Stimulated activated CD4-positive, alpha-beta T cell treated with anti-CD3 and anti-CD28 coated beads, Interleukin-15, amount 100 ng/mL, for 48 hours (primary cell): ENCODE results near the gene NECAB3.
"Not testable (repeated sequence)": the region's sequence is repeated elsewhere in the genome, so short reads cannot be mapped to it uniquely, and the experiment has no call there.

Experiments used
- DNase-seq, 2 donors: peaks; one replicate each; pipeline ENCODE4 v3.0.0-alpha.2; 2020; ENCODE audit warnings: low read depth in 2 of 2

Gene NECAB3

DNA sequence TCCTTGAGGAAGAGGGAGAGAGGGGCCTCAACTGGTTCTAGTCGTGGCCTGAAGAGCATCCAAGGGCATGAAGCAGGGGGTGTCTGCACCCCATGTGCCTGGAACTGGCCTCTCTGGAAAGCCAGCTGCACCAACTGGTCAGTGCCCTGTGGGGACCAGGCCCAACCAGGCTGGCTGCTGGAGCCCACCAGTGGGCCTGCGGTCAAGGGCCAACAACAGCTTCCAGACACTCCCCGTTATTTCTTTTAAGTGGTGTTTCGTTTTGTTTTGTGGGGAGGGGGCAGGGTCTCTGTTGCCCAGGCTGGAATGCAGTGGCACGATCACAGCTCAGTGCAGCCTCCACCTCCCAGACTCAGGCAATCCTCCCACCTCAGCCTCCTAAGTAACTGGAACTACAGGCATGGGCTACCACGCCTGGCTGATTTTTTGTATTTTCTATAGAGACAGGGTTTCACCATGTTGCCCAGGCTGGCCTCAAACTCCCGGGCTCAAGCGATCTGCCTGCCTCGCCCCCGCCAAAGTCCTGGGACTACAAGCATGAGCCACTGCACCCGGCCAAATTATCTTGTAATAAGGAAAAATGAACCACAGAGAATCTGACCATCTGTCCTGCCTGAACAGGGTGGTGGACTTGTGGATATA lies 24.0 kb downstream of the NECAB3 start:
- no peak for DNase-seq

DNA sequence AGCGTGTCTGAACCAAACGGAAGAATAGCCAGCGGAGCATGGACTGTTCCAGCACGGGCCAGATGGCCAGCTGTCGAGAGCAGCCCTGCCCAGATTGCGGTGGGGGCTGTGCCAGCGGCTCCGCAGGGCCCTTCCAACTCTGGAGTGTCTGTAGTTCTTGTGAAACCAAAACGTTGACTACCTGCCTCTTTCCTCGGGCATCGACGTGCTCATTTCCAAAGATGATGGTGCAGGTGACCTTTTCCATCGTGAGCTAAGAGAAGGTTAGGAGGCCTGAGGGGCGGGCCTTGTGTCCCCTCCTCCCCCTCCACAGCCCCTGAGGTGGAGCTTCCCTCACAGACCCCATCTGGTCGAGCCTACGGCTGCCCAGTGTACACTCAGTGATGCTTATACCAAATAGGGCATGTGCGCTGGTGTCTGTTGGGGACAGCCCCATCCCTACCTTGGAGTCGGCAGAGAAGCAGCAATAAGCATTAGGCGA lies 25.0 kb downstream of the NECAB3 start:
- DNase-seq = no peak

DNA sequence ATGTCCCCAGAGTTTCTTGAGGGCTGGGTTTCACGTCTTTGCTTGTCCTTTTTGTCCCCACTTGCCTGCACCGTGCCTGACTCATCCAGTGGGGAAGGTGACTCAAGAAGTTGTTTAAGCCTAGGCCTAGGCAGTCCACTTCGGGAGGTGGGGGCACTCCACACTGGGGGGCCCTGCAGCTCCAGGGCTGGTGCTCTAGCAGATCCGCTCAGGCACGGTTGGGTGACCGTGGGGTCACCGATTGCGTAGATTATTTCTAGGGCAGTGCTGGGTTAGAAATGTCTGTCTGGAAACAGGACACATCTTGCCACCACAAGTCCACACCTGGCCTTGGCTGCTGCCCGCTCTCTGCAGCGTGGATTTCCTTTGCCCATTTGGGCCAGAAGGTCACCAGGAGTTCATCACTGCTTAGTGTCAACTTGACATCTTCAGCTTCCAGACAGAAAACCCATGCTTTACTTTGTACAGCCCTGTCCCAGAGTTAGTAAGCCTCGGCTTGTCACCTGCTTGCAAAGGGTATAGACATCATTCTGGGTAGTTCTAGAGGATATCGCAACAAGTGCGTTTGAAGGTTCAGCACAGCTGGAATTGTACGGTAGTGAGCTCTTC lies 25.7 kb downstream of the NECAB3 start:
- no peak for DNase-seq

DNA sequence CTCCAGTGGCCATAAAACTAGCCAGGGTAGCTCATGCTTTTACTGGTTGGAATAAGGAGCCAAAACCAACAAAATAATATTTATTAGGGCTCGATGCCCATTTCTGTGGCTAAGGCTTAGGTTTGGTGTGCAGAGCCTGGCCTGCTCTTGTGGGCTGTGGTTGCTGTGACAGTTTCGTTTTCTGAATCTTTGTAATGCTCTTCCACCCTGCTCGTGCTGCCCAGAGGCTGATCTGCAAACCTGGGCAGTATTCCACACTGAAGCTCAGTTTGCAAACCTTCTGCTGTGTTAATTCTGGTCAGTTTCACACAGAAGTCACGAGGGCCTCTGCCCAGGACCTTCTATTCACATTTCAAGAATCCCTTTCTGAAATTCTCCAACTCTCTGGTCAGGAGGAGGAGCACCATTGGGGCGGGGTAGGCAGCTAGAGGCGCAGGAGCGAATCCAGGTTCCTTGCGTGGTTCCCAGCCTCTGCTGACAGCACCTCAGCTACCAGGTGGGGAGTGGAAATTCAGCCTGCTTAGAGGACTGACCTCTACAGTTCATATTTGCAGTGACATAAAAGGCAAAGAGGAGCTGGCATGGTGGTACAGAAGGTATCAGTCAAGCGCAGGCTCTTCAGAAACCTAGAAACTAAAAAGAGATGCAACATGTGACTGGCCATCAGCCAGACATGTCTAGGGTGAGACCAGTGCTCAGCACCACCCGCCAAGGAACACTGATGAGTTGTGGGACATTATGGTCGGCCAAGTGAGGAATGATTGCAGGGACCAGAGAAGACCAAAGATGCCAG lies 26.4 kb downstream of the NECAB3 start:
- no peak for DNase-seq

DNA sequence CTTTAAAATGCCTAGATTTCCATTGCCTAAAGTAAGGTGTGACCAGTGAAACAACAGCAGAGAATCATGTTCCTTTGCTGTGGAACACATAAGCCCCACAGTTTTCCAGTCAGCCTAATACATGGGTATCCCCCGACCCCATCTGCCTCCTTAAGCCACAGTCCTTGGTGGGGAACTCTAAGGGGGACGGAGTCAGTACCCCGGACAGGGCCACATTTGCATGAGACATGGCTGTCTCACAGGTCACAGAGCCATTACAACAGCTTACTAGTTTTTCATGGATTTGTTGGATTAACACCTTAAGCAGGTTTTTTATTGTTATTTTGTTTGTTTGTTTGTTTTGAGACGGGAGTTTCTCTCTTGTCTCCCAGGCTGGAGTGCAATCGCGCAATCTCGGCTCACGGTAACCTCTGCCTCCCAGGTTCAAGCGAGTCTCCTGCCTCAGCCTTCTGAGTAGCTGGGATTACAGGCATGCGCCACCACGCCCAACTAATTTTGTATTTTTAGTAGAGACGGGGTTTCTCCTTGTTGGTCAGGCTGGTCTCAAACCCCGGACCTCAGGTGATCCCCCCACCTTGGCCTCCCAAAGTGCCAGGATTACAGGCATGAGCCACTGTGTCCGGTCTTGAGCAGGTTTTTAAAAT lies 27.1 kb downstream of the NECAB3 start:
- DNase-seq = not testable (repeated sequence)

DNA sequence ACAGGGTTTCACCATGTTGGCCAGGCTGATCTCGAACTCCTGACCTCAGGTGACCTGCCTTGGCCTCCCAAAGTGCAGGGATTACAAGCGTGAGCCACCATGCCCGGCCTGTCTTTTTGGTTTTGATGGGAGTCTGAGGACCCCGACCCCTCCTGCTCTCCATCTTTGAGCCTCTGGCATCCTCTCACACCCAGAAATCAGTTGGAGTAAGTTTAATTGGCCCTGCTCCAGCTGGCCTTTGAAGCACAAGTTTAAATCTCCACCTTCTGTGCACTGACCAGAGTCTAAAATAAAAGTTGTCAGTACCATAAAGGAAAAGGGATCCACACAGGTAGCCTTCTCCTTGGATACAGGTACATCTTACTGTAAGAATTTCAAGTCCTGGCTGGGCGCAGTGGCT lies 28.0 kb downstream of the NECAB3 start:
- DNase-seq = no peak

DNA sequence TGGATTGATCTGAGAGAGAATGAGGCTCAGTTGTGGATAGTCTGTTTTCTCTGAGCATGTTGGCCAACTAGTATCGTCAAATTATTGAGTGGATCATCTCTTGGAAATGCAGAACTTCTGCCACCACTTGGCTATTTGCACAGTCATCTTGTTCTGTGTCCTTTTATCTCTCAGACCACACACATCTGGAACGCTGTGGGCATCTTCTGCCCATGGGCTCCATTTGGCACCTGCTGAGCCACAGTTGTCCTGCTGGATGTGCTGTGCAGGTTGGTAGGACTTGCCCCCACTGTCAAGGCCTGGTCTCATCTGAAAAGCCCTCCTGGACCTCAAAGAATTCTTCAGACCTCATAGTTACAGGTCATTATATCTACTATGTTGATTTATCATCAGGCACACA lies 28.8 kb downstream of the NECAB3 start:
- no peak for DNase-seq

DNA sequence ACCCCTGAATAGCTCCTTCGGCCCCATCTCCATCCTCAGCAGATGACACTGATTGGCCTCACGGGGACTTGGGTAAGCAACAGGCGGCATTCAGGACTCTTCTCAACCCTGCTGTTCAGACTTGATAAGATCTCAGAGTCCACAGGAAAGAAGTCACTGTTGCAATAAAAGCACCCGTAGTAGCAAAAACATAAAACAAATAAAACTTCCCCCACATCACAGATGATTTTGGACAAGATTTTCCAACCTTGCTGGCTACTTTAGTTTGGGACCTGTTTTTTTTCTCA lies 29.2 kb downstream of the NECAB3 start:
- DNase-seq = no peak

DNA sequence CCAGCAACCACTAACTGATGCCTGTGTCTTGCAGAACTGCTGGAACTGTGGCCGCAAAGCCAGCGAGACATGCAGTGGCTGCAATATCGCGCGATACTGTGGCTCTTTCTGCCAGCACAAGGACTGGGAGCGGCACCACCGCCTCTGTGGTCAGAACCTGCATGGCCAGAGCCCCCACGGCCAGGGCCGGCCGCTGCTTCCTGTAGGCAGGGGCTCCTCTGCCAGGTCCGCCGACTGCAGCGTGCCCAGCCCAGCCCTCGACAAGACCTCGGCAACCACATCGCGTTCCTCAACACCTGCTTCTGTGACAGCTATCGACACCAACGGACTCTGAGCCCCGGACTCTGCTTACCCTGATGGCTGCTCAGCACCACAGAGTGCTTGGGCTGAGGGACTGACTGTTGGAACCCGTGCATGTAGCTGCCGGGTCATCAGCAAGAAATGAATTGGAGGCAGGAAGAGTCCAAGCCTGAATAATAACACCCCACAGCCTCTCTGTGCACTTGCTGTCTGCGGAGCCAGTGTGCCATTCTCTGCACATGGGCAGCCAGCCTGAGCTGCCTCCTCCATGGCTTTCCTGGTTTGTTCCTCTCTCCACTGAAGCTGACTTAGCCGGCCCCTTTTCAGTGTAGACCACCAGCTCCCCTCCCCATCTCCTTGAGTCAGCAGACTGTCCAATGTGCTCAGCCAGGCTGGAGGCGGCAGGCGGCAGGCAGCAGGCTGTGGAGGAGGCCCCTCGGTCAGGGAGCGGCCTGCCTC lies 29.7 kb downstream of the NECAB3 start:
- DNase-seq = no peak

DNA sequence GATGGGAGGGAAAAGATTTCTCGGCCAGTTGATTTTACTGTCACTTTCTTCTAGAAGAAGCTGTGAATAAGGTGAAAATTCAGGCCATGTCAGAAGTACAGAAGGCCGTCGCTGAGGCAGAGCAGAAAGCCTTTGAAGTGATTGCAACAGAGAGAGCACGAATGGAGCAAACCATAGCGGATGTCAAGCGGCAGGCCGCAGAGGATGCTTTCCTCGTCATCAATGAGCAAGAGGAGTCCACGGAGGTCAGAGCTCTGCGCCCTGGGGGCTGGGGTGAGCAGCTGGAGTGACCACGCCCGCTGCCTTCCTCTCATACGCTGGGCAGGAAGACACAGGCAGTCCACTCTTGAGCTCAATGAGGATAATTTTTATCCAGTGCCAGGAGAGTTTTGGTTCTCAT lies 33.9 kb downstream of the NECAB3 start:
- DNase-seq = no peak

DNA sequence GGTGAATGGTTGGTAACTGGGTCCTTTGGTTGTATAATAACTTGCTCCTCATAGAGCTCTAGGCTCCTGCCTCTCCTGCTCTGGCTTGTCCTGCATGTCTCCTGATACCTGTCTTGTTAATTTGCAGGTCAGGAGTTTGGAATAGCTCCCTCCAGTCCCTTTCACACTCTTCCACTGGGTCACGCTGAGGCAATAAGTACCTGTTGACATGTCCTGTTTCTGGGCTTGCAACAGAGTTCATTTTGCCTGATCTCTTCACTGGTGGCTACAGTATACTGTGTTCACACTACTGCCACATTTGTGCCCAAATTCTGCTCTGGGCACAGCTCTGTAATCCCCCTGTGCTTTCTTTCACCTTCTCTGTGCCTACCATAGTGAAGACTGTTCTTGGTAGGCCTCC lies 37.5 kb downstream of the NECAB3 start:
- DNase-seq = no peak

DNA sequence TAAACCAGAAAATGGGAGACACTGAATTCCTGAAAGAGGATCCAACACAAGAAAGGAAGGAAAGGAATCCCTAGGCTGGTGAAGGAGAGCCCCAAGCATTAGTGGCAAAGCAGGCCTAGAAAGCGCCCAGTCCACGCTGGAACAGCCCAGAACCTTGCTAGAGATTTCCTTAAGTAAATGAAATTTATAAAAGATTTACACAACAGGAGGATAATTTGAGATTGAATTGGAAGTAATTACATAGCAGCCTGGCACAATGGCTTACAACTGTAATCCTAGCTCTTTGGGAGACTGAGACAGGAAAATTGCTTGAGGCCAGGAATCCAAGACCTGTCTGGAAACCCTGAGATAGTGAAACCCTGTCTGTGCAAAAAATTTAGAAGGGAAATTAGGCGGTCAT lies 38.9 kb downstream of the NECAB3 start:
- no peak for DNase-seq

DNA sequence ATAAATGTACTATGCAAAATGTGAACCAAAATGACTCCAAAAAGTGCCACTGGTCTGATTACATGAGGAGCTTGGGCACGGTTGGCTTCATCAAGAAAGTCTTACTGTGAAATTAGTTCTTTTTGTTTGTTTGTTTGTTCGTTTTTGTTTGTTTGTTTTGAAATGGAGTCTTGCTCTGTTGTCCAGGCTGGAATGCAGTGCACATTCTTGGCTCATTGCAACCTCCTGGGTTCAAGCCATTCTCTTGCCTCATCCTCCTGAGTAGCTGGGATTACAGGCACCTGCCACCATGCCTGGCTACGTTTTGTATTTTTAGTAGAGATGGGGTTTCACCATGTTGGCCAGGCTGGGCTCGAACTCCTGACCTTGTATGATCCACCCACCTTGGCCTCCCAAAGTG lies 42.3 kb downstream of the NECAB3 start:
- DNase-seq = not testable (repeated sequence)

DNA sequence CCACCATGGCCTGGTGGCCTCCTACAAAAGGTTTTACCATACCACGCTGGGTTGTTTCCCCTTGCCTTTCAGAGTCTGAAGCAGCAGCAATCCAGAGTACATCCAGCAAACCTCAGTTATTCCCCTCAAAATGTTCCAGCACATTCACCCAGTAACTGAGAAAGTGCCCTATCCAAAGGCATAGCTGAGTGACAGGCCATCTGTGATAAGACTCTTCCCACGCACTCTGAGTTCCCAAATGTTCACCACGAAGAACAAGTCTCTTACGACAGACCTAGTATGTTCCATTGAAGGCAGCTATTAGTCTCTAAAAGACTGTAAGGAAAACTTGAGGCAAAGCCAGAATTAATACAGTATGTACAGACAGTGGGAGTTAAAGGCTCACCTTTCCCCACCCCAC lies 43.7 kb downstream of the NECAB3 start:
- DNase-seq = no peak

DNA sequence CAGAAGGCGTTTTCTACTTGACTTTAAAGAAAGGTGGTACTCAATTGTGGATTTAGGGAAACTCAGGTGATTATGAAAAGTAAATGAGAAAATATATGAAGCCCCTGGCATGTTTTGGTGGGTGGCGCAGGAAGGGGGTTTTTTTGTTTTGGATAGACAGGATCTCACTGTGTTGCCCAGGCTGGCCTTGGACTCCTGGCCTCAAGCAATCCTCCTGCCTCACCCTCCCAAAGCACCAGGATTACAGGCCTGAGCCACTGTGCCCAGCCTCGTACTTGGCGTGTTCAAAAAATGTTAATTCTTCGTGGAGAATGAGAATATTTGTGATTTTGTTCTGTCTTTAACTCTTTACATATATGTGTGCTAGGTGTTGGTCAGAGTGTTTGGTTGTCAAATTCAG lies 44.2 kb downstream of the NECAB3 start:
- DNase-seq = no peak

DNA sequence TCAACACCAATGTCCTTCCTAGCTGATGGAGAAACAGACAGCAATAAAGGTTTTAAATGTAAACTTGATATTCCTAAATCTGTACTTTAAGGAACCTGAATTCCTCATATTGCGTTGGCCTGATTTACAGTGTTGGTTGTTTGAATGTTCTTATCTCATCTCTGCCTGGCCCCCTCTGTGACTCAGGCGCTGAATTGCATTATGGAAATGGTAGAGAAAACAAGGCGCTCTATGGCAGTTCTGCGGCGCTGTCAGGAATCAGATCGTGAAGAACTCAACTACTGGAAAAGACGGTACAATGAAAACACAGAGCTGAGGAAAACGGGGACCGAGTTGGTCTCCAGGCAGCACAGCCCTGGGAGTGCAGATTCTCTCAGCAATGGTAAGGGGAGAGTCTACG lies 44.7 kb downstream of the NECAB3 start:
- DNase-seq = no peak

DNA sequence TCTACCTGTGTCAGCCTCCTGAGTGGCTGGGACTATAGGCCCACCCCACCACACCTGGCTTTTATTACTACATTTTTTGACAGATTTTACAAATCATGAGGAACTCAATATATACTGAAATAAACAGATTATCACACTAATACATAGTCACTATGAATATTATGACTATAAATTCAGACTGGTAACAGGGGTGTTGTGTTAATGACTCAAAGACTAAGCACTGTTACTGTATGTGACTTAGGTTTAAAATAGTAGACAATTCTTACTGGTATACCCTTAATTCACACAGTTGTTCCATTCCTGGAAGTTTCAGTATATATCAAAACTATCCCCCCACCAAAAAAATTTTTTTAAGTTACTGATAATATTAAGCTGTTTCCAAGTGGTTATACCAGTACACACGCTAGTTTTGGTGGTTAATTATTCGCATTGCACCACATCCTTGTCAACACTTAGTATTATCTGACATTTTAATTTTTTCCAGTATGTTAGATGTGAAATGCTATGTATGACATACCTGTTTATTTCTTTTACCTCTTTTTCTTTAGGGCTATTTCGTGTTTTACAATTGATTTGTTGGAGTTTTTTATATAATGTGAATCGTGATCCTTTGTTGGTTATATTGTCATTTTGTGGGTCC lies 46.5 kb downstream of the NECAB3 start:
- no peak for DNase-seq

DNA sequence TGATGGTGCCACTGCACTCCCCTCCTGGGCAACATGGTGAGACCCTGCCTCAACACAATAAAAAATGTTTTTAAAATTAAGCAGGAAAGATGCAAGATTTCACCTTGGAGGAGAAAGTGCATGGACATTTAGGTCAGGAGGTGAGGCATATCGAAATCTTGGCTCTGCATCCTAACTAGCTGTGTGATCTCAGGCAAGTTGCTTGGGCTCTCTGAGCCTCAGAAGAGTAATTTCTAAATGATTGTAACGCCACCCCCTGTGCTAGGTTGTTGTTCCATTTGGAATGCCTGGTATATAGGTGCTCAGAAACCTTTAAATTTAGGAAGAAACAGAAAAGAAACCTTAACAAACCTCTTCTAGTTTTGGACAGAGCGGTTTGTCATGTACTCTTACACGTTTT lies 48.0 kb downstream of the NECAB3 start:
- DNase-seq = no peak

DNA sequence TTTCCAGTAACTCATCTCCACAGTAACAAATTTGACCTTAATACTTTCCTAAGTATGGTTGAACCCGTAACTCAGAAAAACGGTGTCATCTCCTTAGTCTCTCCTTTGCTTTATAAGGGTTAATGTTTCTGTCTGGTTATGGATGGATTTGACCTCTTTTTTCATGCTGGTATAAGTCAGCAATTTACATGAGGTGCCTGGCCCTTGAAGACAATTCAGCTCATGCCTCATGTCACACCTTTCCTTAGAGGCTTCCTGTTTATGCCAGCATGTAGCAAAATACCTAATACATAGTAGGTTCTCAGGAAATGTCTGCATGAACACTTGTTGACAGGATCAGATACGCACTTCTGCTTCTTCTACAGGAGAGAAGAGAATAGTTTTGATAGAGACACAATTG lies 49.8 kb downstream of the NECAB3 start:
- DNase-seq = no peak

DNA sequence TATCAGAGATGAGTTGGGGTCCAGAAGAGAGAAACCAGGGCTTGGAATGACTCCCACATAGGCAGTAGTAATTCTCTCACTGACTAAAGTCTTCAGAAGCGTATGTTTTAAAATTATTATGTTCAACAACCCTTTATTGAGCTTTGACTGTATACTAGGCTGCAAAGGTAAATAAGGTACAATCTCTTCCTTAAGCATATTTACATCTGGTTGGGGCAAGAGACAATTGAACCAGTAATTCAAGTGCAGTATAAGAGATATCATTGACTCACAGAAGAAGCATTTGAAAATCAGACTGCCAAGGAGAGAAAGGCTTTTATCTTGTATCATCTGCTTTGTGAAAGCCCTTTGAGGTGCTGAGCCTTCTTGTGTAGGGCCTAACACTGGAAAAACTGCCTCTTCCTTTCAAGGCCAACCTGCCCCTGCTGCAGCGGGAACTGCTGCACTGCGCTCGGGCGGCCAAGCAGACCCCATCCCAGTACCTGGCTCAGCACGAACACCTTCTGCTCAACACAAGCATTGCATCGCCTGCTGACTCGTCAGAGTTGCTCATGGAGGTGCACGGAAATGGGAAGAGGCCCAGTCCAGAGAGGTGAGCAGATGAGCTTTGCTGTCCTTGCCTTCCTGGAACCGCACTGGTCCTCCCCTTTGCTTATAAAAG lies 51.4 kb downstream of the NECAB3 start:
- DNase-seq = no peak
